Right ventricle myocardium superior (tissue), 1 donor: ENCODE results near the gene GADL1. TPM values are rescaled to one million over a fixed set of nuclear protein-coding genes. Genes with fewer than 3 reads are reported as not detected.

Experiments used
- ATAC-seq: fragments of 200-7000 bp; cut with Tn5 transposase; one replicate; pipeline ENCODE4 v1.9.1; 2020; ENCODE audit warnings: mild to moderate bottlenecking; ENCODE audit not compliant: poor library complexity
- DNase-seq: peaks from one replicate; pipeline ENCODE4 v3.0.0-alpha.2; 2020
- intact Hi-C: fragments of 100-400 bp; cut with DNase I; formaldehyde crosslinking; loops from one replicate; pipeline ENCODE4 v1.11.2; 2022
- total RNA-seq: library from RNA; stranded (reverse); fragmentation: NEBNext Ultra II Directional; extraction: Animal tissue kit (Norgen Biotek cat#: 25700); gene quantifications from one replicate; pipeline ENCODE4 v1.2.1, GENCODE V29; 2021
- donor health status: DM: no; HTN: yes; CAD: no; lungs with severe emphysema.

Gene GADL1
- total RNA-seq, 1 donor from 2014 or later = not detected

- DNase-seq = no peak
- no peak for ATAC-seq
- intact Hi-C loops = no loop called here
These were observed 61.4 kb downstream of the GADL1 start for GRCh38 chr3:30832961-30833575.

GRCh38 chr3:30827080-30827479 lies 67.4 kb downstream of the GADL1 start:
- intact Hi-C loops = no loop called here
- no peak for DNase-seq
- ATAC-seq = peak; percentile 18

GRCh38 chr3:30826531-30826942 lies 67.9 kb downstream of the GADL1 start:
- DNase-seq = no peak
- intact Hi-C loops = no loop called here
- ATAC-seq = peak; percentile 91

- DNase-seq (no peak), ATAC-seq (no peak)
- intact Hi-C loops = no loop called here
These were observed 75.2 kb downstream of the GADL1 start for GRCh38 chr3:30819067-30819798.

- intact Hi-C loops = no loop called here
- ATAC-seq = no peak
- DNase-seq = no peak
These were observed 80.7 kb downstream of the GADL1 start for GRCh38 chr3:30813734-30814133.

GRCh38 chr3:30811151-30811795 lies 83.2 kb downstream of the GADL1 start:
- intact Hi-C loops = no loop called here
- DNase-seq = no peak
- peak; percentile 84 for ATAC-seq

- peak; percentile 76 for ATAC-seq
- no peak for DNase-seq
- intact Hi-C loops = no loop called here
These were observed 83.8 kb downstream of the GADL1 start for GRCh38 chr3:30810625-30811024.

- ATAC-seq = no peak
- intact Hi-C loops = no loop called here
These were observed 88.8 kb downstream of the GADL1 start for GRCh38 chr3:30805695-30806094.

GRCh38 chr3:30804984-30805383 lies 89.5 kb downstream of the GADL1 start:
- ATAC-seq = no peak
- DNase-seq = no peak
- intact Hi-C loops = no loop called here

More at GRCh38 chr3:30805695-30806094, 88.8 kb downstream of the GADL1 start:
- no peak for DNase-seq

- intact Hi-C loops = no loop called here
These were observed 99.3 kb downstream of the GADL1 start for GRCh38 chr3:30795176-30795575.

GRCh38 chr3:30793740-30794139 lies 100.7 kb downstream of the GADL1 start:
- DNase-seq (no peak), ATAC-seq (no peak)

More at GRCh38 chr3:30795176-30795575, 99.3 kb downstream of the GADL1 start:
- ATAC-seq (no peak), DNase-seq (no peak)

GRCh38 chr3:30790150-30790549 lies 104.3 kb downstream of the GADL1 start:
- no peak for ATAC-seq
- DNase-seq = no peak
- intact Hi-C loops = no loop called here

More at GRCh38 chr3:30793740-30794139, 100.7 kb downstream of the GADL1 start:
- intact Hi-C loops = no loop called here

- intact Hi-C loops = no loop called here
- no peak for DNase-seq
- no peak for ATAC-seq
These were observed 108.1 kb downstream of the GADL1 start for GRCh38 chr3:30786365-30786764.

- DNase-seq (no peak), ATAC-seq (no peak)
- intact Hi-C loops = loop anchor here (10.0 kb wide), 1 partner anchor 115 kb away; the partner anchor contains the start of gene GADL1
These were observed 114.7 kb downstream of the GADL1 start for GRCh38 chr3:30779686-30780287.

- DNase-seq (no peak), ATAC-seq (no peak)
- intact Hi-C loops = loop anchor here (10.0 kb wide), 1 partner anchor 116 kb away; the partner anchor contains the start of gene GADL1
These were observed 115.5 kb downstream of the GADL1 start for GRCh38 chr3:30778933-30779332.

- intact Hi-C loops = loop anchor here (10.0 kb wide), 1 partner anchor 117 kb away; the partner anchor contains the start of gene GADL1
- no peak for DNase-seq
- ATAC-seq = no peak
These were observed 116.9 kb downstream of the GADL1 start for GRCh38 chr3:30777426-30778113.

GRCh38 chr3:30776186-30776815 lies 118.2 kb downstream of the GADL1 start:
- ATAC-seq (no peak), DNase-seq (no peak)
- intact Hi-C loops = loop anchor here (10.0 kb wide), 1 partner anchor 118 kb away; the partner anchor contains the start of gene GADL1

GRCh38 chr3:30775040-30775439 lies 119.4 kb downstream of the GADL1 start:
- no peak for DNase-seq
- intact Hi-C loops = loop anchor here (10.0 kb wide), 1 partner anchor 120 kb away; the partner anchor contains the start of gene GADL1
- ATAC-seq = no peak
